ENCODE measurements around the gene SUV39H2.
"Not testable (repeated sequence)": the region's sequence is repeated elsewhere in the genome, so short reads cannot be mapped to it uniquely, and the experiment has no call there.

The SUV39H2 gene

DNA sequence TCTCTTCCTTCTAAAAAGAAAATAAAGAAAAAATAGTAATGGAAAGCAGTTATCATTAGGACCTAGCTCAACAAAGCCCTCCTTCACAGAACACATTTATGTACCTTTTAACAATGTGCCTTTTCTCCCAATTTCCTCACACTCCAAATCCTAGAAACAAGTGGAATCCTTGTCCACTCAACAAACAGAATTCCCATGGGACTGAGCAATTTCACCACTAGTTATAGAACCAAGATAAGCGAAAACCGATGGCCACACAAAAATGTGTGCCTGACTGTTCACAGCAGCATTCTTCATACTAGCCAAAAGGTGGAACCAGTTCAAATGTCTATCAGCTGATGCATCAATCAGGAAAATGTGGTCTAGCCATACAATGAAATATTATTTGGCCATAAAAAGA lies 57.9 kb downstream of the SUV39H2 start:
- no peak for DNase-seq

DNA sequence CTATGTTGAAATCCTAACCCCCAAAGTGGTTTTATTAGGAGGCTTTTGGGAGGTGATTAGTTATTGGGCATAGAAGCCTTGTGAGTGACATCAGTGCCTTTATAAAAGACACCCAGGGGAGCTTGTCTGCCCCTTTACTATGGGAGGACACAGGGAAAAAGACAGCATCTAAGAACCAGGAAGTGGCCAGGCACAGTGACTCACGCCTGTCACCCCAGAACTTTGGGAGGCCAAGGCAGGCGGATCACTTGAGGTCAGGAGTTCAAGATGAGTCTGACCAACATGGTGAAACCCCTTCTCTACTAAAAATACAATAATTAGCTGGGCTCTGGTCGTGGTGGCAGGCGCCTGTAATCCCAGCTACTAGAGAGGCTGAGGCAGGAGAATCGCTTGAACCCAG lies 60.3 kb downstream of the SUV39H2 start:
- DNase-seq: not testable (repeated sequence)

DNA sequence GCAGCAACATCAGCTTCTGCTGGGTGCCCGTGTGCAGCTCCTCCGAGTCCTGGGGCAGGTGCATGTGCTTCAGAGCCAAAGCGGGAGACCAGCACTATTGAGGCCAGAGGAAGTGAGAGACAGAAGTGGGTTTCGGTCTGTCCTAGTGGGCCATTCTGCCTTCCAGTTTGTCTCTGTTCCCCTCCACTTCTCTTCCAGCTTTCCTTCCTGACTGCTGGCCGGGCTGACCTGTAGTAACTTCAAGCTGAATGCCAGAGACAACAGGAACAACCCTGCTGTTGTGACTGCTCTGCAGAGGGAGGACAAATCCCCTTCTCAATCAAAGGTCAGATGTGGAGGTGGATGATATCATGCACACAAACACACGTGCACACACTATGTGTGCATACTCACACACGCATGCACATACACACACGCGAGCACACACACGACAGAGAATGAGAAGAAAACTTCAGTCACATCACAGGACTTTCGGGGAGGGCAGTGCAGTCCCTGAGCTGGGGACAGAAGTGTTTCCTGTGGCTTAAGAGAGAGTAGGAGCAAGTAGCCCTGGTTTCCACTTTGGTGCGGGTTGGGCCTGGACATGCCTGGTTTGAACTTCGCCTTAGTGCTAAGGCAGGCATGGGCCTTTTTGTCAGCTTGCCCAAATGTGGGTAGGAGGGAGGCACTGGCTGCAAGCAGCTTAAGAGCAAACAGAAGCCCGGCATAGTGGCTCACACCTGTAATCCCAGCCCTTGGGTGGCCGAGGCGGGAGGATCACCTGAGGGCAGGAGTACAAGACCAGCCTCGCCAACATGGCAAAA lies 63.7 kb downstream of the SUV39H2 start:
- not testable (repeated sequence) for DNase-seq

DNA sequence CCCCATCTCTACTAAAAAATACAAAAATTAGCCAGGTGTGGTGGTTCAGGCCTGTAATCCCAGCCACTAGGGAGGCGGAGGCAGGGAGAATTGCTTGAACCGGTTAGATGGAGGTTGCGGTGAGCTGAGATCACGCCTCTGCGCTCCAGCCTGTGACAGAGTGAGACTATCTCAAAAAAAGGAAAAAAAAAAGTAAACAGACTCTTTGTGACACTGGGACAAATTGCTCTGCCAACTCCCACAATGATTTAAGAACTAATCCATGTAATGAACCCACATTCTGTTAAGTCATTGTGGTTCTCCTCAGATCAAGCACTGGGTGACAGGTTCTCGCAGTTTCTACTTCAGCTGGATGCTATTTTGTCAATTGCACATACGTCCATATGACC lies 64.3 kb downstream of the SUV39H2 start:
- not testable (repeated sequence) for DNase-seq

DNA sequence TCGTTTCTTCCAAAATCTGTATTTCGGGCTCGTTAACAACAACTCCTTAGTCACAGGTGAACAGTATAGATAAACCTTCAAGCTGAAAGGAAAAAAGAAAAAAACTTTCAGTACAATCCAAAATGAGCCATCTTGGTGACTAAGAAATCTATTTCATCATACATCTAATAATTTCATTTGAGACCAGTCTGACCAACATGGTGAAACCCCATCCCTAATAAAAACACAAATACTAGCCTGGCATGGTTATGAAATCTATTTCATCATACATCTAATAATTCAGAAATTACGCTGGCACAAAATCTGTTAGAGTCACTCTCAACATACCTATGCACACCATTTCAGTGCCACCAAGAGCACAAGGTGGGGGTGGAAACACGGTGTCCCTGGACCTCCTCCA lies 66.4 kb downstream of the SUV39H2 start:
- no peak for DNase-seq

DNA sequence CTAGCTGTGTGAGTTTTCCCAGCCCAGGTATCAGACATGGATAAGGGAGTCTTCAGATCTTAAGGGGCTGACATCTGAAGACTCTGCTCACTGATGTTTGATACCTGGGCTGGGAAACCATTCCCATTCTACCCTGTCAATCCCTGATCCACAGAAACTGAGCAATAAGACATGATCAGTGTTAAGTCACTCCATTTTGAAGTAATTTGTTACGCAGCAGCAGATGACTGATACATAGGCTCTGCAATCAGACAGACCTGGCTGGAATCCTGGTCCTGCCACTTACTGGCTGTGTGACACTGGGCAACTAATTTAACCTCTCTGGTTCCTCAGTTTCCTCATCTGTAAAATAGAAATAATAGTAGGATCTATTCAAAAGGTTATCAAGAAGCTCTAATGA lies 68.6 kb downstream of the SUV39H2 start:
- no peak for DNase-seq

DNA sequence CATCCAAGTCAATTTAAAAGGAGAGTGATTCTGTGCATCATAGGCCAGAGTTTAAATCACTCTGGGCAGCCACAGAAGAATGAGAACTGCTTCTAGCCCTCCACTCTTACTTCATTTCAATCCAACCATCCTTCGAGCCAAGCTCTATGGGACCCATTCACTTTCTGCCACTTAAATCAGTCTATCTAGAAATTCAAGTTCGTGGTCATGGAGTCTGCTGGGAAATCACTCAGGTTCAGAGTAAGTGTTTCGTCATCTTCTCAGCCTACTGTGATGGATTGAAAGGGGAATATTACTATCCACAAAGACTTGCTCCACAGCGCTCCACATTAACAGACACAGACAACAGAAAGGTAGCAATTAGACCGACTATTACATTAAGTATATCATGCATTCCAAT lies 70.6 kb downstream of the SUV39H2 start:
- no peak for DNase-seq

DNA sequence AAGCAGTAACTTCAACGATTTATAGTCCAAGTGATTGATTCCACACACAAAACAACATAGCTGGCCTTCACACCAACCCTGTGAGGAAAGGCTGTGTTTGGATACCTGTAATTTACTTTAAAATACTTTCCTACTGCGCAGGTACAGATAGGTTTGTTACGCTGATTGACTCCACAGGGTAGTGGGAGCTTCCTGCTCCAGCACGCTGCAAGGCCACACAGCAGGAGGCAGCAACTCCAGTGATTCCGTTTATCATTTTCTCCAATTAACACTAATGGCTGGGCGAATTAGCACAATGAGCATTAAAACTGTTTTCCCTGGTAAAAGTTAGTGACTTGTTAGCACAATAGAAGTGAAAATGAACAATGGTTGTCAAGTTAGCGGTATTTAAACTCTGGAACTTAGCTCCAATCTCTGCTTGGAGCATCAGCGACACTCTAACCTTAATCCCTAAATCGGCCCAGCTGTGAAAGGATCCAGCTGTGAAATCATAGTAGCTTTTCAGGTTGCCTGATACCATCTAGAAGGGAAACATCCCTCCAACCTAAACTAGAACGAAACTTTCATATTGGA lies 74.3 kb downstream of the SUV39H2 start:
- DNase-seq: no peak

DNA sequence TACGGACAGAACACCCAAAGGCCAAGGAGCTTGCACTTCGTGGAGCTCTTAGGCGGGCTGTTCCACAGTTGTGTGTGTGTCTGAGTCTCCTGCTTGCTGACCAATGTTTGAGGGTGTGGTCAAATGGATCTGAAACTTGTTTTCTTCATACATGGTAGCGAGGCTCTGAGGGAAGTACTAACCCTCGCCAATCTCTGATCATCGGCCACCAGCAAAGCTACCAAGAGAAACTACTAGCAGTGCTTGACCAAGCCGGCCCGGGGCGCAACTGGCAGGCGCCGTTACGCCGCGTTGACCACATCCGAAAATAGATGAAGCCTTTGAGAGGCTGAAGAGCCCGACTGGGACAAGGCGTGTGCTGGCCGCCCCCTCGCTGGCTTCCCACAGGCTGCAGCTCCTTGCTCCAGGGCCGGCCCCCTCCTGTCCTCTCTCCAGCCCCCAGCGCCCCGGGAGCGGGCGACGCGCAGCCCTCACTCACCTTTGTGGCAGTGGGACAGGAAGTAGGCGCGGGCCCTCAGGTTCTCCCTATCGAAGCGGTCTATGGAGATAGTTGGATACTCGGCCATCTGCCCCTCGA lies 74.8 kb downstream of the SUV39H2 start:
- DNase-seq: peak in 20 of 51 donors; percentile 15 to 89 (median 56)

All from hypothalamus (tissue), 51 donors.